Left renal pelvis (tissue), 4 donors: ENCODE data around the gene FAM8A1. TPM values are rescaled to one million over a fixed set of nuclear protein-coding genes. Genes with fewer than 3 reads are reported as not detected.
"Not testable (repeated sequence)": the region's sequence is repeated elsewhere in the genome, so short reads cannot be mapped to it uniquely, and the experiment has no call there.

Experiments
- DNase-seq, 4 donors: peaks; one replicate each; pipeline ENCODE4 v3.0.0-alpha.2; 2013; ENCODE audit warnings: low read depth in 4 of 4, low spot score in 3 of 4
- polyA plus RNA-seq, 4 donors: library from polyadenylated mRNA; unstranded; fragments of 120-200 nt; gene quantifications; one replicate each; pipeline ENCODE4 v1.2.1, GENCODE V29; 2013; ENCODE audit not compliant: insufficient read length in 4 of 4

Gene FAM8A1, protein sequence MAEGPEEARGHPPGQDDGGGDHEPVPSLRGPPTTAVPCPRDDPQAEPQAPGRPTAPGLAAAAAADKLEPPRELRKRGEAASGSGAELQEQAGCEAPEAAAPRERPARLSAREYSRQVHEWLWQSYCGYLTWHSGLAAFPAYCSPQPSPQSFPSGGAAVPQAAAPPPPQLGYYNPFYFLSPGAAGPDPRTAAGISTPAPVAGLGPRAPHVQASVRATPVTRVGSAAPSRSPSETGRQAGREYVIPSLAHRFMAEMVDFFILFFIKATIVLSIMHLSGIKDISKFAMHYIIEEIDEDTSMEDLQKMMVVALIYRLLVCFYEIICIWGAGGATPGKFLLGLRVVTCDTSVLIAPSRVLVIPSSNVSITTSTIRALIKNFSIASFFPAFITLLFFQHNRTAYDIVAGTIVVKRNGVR
- 10 to 100 TPM; 40.3 to 69.0 (median 51.5) TPM for polyA plus RNA-seq

DNA sequence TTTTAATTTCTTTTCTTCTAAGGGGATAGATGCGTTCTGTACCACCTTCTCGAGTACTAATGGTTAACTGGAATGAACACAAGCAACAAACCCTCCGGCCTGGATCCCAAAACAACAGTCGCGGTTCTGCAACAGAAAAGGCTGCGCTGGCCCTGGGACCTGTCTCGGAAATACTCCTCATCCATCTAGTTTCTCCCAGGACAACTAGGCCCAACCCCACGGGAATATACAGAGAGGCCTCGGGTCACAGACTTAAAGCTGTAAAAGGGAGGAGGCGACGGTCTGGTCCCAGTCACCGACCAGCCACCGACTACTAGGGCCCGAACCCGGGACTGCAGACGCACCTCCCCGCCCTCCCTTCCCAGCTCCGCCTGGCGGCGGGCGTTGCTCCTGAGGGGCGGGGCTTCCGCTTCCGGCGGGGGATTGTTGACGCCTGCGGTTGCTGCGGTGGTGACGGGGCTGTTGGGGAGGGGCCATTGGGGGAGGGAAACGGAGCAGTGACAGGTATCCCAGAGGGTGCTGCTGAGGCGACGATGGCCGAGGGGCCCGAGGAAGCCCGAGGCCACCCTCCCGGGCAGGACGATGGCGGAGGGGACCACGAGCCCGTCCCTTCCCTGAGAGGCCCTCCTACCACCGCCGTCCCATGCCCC, at the start of gene FAM8A1:
FAM8A1 (plus strand) TSS at position 426 of the 650 bp plus-strand sequence; CDS start at position 534, 108 bp downstream.
- DNase-seq: peak; percentile 87 to 91 (median 90)

DNA sequence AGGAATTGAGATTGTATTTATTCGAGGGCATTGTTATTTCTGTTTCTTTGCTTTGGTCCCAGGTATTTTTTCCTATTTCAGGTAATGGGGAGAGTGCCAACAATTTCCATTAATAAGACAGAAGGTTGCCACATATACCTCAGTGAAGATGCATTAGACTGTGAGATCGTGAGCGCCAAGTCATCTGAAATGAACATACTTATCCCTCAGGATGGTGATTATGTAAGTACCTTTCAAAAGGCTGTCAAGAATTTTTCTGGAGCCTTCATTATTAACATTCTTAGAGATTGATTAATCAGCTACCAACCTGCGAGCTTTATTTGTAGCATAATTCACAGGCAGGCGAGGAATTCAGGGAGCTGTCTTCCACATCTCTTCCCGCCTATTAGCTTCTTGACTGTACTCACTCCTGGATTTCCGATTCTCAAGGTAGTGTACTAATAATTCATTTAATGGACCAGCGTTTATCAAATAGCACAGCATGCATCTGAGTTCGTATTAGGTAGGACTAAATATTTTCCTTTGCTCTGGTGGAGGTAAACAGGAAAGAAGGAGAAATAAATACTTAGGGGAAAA, 48.6 kb upstream of the FAM8A1 start:
- no peak for DNase-seq

DNA sequence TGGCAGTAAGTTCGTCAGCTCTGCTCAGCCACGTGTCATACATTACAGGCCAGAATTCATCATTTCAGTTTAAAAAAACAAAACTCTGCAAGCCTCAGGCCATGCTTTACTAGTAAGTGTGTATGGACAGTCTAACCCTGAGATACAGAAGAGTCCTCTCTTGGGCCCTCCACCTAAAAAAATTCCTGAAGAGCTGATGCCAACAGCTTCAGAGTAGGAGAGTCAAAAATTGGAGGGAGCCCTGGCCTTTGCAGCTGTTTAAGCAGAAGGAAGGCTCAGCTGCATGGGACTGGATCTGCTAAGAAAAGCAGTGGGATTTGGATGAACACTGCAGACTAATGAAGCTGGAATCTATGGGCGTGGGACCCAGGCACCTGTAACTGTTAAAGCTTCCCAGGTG, 47.2 kb upstream of the FAM8A1 start:
- DNase-seq: no peak

DNA sequence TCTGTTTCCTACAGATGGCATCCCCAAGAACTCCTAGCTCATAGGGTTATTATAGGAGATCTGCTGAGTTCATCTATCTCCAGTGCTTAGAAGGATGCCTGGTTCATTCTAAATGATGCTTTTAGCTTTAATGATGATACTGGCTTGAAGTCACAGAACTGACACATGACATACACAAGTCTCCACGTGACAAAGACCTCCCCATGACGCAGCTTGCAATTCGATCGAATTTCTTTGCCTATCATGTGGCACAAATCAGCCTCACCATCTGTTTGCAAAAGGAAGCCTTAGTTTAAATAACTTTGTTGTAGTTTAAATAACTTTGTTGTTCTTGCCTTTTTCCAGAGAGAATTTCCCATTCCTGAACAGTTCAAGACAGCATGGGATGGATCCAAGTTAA, 44.1 kb upstream of the FAM8A1 start:
- DNase-seq: no peak

DNA sequence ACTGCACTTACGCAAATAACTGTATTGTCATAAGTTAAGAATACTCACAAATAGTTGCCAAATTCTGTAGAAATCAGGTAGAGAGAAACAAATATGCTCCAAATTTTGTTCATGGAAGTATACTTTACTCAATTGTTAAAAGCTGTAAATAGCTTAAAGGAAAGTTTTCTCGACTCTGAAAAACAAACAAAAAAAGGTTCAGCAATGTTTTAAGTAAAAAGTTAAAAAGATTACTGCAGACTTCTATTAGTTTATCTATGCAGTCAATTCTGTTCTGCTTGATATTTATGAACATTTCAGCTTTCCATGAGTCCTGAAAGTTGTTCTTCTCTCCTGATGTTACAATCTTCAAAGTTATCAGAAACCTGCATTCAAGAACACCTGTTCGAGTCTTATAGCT, 37.5 kb upstream of the FAM8A1 start:
- DNase-seq: no peak

DNA sequence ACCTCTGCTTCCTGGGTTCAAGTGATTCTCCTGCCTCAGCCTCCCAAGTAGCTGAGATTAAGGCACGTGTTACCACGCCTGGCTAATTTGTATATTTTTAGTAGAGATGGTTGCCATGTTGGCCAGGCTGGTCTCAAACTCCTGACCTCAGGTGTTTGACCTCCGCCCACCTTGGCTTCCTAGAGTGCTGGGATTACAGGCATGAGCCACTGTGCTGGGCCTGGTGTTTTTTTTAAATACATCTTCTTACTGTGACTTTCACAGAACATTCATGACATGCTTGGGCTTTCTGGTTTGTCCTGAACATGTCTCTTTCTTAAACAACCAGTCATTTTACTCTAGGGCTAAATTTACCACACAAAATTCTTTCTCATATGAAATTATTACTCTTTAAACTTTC, 34.7 kb upstream of the FAM8A1 start:
- no peak for DNase-seq

DNA sequence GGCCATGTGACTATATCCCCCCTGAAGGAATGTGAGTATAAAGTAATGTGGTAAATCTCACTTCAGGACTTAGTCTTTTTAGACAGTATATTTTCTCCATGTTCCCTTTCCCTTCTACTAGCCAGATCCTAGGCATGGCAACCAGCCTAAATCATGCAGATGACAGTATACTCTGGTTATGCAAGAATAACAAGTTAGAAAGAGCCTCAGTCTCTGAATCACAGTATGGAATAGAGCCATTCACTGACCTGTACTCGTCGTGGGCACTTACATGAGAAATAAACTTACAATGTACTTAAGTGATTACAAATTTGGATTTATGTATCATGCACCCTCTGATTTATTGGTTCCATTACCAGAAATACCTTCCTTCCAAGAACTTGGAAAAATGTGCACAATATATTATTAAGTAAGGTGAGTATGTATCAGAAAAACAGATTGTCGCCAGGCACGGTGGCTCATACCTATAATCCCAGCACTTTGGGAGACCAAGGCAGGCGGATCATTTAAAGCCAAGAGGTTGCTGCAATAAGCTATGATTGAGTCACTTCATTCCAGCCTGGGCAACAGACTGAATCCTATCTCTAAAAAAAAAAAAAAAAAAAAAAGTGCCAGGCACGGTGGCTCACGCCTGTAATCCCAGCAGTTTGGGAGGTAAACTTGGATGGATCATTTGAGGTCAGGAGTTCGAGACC, 25.1 kb upstream of the FAM8A1 start:
- DNase-seq: no peak

DNA sequence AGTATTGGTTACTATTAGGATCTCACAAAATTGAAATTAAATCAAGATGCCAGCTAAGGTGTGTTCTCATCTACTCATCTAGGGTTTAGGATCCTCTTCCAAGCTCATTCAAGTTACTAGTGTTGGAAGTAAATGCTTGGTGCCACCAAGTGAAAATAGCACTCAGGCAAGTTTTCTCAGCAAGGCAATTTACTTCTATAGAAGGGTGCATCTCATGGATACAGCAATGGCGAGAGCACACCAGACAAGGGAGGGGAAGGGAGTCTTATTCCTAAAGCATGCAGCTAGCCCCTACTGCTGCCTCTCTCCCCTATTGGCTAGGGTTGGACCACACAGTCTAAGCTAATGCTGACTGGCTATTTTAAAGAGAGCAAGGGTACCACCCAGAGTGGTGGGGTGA, 23.0 kb upstream of the FAM8A1 start:
- no peak for DNase-seq

DNA sequence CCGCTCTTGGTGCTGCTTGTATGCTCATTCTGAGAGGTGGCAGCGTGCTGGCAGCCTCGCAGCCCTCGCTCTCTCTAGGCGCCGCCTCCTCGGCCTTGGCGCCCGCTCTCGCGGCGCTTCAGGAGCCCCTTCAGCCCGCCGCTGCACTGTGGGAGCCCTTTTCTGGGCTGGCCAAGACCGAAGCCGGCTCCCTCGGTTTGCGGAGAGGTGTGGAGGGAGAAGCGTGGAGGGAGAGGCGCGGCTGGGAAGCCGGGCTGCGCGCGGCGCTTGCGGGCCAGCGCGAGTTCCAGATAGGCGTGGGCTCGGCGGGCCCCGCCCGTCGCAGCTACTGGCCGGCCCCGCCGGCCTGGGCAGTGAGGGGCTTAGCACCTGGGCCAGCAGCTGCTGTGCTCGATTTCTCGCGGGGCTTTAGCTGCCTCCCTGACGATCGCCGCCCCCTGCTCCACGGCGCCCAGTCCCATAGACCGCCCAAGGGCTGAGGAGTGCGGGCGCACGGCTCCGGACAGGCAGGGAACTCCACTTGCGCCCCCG, 19.5 kb upstream of the FAM8A1 start:
- peak in 3 of 4 donors; percentile 21 to 37 (median 22) for DNase-seq

DNA sequence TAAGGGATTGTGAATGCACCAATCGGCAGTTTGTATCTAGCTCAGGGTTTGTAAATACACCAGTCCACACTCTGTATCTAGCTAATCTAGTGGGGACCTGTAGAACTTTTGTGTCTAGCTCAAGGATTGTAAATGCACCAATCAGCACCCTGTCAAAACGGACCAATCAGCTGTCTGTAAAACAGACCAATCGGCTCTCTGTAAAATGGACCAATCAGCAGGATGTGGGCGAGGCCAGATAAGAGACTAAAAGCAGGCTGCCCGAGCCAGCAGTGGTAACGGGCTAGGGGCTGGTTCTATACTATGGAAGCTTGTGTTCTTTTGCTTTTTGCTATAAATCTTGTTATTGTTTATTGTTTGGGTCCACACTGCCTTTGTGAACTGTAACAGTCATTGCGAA, 18.8 kb upstream of the FAM8A1 start:
- not testable (repeated sequence) for DNase-seq

DNA sequence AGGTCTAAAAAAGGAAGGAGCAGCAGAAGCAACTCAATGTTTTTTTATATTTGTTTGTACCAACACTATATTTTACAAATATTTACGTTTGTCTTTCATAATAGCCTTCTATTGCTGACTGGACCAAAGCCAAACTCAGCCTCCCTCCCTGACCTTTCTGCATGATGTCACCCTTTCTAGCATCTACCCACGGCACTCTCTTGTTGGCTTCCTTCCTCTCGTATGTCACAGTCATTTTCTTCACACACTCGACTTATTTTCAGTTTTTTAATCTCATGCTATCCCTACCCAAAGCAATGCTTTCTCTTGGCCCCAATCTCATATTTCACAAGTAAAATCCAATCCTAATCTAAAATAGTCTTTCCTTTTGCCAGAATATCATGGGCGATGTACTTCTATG, 16.3 kb upstream of the FAM8A1 start:
- no peak for DNase-seq

DNA sequence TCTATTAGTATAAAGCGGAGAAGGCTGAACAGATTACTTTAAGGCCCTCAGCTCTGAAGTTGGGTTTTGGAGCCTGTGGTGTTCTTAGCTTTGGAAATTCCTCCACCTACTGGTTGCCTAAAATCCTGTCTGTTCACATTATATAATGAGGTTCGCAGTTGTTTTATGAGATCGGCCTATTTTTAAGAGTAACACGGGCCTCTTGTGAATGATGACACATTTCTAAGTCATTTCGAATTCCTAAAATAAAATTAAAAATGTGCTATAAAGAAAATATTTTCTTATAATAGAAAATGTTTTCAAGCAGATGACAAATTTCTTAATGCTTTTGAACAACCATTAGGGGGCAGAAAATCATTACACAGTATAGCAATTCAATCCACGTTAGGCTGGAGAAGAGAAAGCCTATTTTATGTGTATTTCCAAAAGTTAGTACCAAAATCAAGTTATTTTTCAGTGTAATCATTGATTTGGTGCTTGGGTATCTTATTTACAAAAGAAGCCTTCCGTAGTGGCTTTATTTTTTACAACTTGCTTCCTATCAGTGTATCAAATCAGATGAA, 15.8 kb upstream of the FAM8A1 start:
- DNase-seq: peak; percentile 54 to 67 (median 63)

DNA sequence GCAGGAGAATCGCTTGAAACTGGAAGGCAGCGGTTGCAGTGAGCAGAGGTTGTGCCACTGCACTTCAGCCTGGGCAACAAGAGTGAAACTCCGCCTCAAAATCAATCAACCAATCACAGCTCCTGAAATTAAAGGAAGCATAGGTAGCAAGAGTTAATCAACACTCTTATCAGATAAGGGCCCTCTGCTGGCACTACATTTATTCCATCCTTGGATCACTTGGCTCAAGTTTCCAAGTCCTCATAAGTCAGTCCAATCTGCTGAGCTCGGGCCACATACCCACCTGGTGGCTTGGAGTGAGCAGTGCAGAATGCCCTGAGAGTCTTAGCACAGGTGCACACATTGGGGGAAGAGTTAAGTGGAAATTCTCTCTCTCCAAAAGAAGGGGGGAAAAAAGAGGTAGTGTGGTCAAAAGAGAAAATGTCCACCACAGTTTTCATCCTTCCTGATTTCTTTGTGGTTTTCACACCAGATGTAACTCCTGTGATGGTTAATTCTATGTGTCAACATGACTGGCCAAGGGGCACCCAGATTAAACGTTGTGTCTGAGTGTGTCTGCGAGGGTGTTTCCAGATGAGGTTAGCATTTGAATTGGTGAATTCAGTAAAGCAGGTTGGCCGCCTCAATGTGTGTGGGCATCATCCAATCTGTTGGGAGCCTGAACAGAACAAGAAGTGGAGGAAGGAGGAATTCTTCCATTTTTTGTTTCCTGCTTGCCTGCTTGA, 14.2 kb upstream of the FAM8A1 start:
- no peak for DNase-seq

DNA sequence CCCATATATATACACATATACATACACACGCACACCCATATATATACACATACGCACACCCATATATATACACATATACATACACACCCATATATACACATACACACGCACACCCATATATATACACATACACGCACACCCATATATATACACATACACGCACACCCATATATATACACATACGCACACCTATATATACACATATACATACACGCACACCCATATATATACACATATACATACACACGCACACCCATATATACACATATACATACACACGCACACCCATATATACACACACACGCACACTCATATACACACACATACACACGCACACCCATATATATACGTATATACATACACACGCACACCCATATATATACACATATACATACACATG, 13.5 kb upstream of the FAM8A1 start:
- DNase-seq: not testable (repeated sequence)

DNA sequence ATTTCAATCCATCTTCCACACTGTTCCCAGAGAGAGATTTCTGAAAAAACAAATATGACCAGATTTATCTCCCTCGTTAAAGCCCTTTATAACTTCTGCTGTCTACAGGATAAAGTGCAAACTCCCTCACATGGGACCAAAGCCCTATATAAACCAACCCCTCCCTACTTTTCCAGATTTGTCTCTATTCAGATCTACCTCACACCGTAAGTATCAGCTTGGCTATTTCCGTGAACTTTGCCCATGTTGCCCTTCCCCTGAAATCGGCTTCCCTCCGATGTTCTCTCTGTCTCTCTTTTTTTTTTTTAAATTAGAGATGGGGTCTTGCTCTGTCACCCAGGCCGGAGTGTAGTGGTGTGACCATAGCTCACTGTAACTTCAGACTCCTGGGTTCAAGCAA, 12.1 kb upstream of the FAM8A1 start:
- no peak for DNase-seq

DNA sequence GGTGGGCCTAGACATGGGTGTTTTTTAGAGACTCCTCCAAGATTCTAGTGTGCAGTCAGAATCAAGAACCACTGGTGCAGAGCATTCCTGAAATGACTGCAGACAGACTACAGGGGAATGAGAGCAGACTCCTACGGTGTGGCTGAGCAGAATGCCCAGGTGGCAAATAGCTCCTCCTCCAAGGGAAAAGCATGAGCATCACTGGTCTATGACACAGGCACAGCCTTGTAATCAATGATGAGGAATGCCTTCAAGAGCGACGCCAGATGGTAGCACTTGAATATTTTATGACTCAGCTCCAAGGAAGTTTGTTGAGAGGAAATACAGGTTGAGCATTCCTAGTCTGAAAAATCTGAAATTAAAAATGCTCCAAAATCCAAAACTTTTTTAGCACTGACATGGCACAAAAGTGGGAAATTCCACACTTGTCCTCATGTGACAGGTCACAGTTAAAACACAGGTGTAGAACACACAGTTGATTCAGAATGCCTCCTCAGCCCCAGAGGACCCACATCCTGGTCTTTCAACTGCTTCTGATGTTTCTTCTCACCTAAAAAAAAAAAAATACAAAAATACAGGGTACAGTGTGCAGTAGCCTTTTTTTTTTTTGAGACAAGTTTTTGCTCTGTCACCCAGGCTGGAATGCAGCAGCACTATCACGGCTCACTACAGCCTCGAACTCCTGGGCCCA, 10.6 kb upstream of the FAM8A1 start:
- DNase-seq: peak in 2 of 4 donors; percentile 18 to 19

DNA sequence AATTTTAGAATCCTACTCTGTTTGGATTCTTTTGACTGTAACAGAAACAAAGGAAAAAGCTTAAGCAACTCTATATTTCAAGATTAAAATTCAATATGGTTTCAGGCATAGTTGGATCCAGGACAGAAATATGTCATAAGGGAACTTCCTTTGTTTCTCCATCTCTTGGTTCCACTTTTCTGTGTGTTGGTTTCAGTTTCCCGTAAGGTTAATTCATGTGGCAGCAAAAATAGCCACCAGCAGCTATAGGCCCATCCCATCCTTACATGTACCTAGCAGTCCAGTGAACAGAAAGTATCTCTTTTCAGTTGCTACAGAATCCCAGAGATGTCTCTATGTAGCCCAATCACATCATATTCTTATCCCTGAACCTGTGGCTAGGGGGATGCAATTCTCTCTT, 8.8 kb upstream of the FAM8A1 start:
- DNase-seq: no peak

DNA sequence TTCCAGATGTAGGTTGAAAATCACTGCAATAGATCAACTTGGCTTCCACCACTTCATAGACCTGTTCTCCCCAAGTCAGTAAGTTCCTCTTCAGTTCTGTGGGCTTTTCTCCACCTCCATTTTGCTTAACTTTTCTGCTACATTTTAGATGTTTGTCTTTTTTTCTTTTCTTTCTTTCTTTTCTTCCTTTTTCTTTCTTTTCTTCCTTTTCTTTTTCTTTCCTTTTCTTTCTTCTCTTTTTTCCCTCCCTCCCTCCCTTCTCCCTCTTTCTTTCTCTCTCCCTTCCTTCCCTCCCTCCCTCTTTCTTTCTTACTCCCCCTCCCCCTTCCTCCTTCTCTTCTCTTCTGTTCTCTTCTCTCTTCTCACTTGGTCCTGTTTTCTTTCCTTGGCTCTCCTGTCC, 6.9 kb upstream of the FAM8A1 start:
- DNase-seq: no peak

DNA sequence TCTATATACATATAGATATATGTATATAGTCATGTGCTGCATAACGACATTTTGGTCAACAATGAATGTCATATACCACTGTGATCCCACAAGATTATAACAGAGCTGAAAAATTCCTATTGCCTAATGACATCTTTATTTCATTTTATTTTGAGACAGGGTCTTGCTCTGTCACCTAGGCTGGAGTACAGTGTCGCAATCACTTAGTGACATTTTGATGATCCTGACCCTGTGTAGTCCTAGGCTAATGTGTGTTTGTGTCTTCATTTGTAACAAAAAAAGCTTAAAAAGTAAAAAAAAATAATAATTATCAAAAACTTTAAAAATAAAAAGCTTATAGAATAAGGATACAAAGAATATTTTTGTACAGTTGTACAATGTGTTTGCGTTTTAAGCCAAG, 4.0 kb upstream of the FAM8A1 start:
- DNase-seq: no peak
